Embryonic facial prominence (tissue), 1 donor: Measurements from ENCODE around the gene VMP1.

Source experiments
- DNase-seq: peaks from one replicate; pipeline ENCODE4 v3.0.0-alpha.2; 2016; ENCODE audit errors: extremely low spot score

The VMP1 gene

DNA sequence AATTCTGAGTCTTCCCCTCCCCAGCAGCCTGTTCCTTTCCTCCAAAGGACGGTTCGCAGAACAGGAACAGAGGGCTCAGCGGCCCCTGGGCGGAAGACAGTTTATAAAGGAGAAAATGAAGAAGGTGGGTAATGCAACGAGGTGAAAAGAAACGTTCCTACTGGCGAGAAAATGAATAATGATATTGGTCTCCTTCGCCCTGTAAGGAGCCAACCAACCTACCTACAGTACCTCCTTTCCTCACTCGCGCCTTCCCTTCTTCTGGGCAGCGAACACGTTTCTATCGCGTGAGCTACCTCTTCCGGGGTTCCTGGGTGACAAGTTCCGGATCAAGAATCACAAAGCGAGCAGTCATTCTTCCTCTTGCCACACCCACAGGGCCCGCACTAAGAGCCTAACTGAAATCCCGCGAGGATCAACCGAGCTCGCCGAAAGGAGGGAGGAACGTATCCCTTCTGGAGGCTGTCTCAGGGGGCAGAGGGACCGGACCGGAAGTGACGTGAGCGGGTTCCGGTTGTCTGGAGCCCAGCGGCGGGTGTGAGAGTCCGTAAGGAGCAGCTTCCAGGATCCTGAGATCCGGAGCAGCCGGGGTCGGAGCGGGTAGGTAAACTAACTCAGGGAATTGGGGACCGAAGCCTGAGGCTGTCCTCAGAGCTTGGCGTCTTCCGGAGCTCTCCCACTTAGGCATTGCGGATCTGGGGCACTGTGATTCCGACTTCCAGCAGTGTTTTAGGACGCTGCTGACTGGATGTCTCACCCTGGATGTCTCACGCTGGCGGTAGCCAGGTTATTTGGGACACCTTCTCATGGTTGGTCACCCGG lies at the start of gene VMP1, which contains the start of gene PTRH2:
TSS of gene VMP1 (plus strand) at position 506 of the 822 bp plus-strand sequence. CDS start 23,793 bp downstream, outside the sequence.
TSS of gene PTRH2 (minus strand) at position 282 of the 822 bp plus-strand sequence. CDS start 9,452 bp downstream, outside the sequence.
- DNase-seq, result peak; percentile 97

GRCh38 chr17:59666235-59666634 lies 41.2 kb upstream of the VMP1 start:
- no peak for DNase-seq

DNA sequence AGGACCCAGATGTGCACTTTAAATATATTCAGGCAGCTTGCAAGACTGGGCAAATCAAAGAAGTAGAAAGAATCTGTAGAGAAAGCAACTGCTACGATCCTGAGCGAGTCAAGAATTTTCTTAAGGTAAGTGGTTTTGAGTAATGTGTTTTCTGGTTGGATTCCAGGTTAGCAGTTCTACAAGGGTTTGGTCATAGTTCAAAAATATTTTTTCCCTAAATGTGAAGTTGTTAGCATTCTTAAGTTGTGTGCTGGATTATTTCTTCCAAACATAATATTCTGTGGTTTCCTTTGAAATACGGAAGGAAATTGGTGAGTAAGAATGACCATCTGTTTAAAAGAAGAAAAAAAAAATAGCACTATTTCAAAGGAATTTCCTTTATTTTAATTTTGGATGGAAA lies 38.6 kb upstream of the VMP1 start:
- no peak for DNase-seq

DNA sequence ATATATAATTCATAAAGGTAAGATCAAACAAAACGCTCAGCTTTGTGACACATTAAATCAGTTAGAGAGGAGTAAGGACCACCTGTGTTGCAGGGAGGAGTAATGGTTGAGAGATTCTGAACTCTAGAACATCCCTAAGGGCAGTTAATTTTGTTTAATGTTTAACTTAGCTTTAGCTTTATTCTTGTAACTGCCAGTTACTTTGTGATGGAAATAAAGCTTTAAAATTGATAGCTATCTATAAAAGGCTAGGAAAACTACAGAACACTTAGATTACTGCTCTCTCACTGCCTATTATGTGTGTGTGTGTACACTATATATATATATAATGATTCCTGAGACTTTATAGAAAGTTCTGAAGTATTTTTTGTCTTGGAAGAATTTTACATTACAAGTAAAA lies 38.0 kb upstream of the VMP1 start:
- no peak for DNase-seq

- no peak for DNase-seq
Observed at GRCh38 chr17:59669944-59670343, 37.5 kb upstream of the VMP1 start.

DNA sequence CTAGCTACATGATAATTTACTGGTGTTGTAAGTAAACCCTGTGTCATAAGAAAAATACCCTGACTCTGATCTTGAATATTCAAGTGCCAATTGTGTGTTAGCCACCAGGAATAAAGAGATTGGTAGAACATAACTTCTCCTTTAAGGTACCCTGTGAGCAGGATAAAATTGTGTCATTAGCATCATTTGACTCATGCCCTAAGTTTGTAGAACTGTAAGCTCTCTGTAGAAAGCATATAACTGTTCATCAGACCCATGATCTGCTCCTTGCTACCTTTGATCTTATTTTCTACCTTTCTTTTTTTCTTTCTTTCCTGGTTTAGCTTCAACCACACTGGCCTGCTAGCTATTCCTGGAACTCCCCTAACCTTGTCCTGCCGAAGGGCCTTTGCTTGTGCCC lies 36.1 kb upstream of the VMP1 start:
- no peak for DNase-seq

DNA sequence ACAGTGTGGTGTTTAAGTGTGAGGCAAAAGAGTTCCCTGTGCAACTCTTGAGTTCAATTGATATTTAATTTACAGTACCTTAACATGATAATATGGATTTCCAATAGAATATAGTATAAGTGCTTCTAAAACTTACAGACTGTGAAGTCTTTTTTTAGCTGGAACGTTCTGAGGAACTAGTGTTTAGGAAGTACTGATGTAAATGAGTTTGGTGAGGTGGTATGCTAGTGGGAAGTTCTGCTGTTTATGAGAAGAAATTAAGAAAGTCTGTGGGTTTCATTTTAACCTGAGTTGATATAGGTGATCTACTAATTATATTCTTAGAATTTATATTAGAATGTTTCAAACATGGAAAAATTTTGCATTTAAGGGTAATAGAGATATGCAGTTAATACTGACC lies 32.2 kb upstream of the VMP1 start:
- DNase-seq, result no peak

- DNase-seq, result no peak
Observed at GRCh38 chr17:59676716-59677115, 30.7 kb upstream of the VMP1 start.

GRCh38 chr17:59678918-59679317 lies 28.5 kb upstream of the VMP1 start:
- DNase-seq, result no peak

DNA sequence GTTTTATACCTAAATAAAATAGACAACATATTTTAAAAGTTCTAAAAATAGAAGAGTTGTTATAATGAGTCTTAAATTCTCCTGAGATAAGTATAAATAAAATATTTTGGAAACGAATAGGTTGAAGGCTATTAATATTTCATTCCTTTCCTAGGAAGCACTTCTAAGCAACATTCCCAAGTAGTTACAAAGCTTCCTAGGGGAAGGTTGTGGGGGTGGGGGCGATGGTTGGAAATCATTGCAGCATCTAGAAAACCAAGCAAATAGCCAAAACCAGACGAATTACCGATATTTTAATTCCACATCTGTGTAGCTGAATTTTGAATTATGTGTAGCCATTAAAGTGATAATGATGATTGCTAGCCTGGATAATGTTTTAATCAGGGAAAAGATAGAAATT lies 27.1 kb upstream of the VMP1 start:
- no peak for DNase-seq

- DNase-seq, result no peak
Observed at GRCh38 chr17:59683283-59683682, 24.2 kb upstream of the VMP1 start.

- DNase-seq, result no peak
Observed at GRCh38 chr17:59684967-59685366, 22.5 kb upstream of the VMP1 start.

DNA sequence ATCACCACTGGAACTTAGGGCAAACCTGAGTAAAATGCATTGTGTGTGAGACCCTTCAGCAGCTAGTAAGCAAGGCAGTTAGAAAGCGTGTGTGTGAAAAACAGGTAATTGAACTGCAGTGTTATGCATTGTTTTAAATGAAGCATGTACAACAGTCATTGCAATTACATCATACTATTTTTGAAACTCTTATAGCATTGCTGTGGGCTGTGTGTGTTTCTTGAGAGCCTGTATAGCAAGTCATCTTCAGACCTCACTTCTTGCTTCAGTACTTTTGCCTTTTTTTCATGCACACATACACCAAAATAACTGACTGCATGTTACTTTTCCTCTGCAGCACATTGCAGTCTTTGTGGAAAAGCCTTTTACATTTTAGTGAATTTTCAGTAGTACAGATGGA lies 19.4 kb upstream of the VMP1 start:
- no peak for DNase-seq

GRCh38 chr17:59688496-59688895 lies 19.0 kb upstream of the VMP1 start:
- no peak for DNase-seq

- no peak for DNase-seq
Observed at GRCh38 chr17:59693582-59693981, 13.9 kb upstream of the VMP1 start.

- no peak for DNase-seq
Observed at GRCh38 chr17:59694344-59694743, 13.1 kb upstream of the VMP1 start.

GRCh38 chr17:59695945-59696681 lies 11.3 kb upstream of the VMP1 start:
- DNase-seq, result no peak

DNA sequence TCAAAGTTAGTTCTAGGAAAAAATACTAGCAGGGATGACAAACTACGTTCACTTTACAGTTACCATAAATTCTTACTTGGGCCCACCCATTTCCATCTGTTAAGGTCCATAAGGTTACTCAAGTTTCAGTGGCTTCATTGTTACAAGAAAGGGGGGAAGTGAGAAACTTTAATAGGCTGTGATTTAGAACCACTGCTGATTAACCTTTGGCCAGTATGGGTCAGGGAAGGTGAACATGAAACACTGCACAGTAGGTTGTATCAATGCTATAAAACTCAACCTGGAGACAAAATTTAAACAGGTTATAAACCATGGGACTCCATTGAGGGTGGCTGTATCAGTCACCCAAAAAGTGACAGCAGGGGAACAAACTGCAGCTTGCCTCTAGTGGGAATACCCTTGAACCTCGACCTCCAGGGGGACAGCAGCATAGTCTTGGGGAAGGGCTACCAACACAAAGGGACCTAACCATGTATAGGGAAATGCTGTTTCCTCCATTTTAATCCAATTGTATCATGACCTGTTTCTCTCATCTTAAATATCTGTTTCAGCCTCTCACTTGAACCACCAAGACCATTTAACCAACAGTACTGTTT lies 10.7 kb upstream of the VMP1 start:
- DNase-seq, result no peak

DNA sequence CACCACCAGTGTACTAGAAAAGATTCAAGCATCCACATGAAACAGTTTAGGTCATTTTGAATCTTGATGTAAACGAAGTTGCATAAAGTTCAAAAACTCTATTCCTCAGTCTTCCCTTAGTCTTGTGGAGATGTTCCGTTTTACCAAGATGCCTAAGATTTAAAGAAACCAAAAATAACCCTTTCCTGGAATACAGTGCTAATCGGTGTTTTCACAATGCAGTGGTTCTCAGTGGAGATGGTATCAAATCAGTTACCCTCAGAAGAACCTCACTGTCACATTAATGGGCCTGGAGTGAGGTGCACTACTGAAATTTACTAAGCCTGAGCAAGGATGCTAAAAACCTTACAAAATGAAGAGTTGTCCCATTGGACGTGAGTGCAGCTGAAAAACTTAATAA lies 9.3 kb upstream of the VMP1 start:
- DNase-seq, result no peak

DNA sequence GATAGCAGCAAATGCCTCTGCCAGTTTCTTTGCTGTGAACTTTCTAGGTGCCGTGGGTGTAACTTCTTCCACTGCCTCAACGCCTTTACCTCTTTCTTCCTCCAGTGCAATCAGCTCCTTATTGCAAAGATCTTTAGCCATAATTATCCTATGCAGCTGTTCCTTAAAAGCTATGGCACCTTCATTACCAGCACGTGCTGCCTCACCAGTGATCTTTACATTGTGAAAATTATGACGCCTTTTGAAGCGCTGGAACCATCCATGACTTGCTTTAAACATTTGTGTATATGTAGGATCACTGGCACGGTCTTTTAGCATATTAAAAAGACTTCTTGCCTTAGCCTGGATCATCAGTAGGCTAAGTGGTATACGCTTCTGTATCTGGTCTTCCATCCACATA lies 8.2 kb upstream of the VMP1 start:
- no peak for DNase-seq

GRCh38 chr17:59699786-59700185 lies 7.7 kb upstream of the VMP1 start:
- no peak for DNase-seq

- no peak for DNase-seq
Observed at GRCh38 chr17:59702304-59702703, 5.2 kb upstream of the VMP1 start.

DNA sequence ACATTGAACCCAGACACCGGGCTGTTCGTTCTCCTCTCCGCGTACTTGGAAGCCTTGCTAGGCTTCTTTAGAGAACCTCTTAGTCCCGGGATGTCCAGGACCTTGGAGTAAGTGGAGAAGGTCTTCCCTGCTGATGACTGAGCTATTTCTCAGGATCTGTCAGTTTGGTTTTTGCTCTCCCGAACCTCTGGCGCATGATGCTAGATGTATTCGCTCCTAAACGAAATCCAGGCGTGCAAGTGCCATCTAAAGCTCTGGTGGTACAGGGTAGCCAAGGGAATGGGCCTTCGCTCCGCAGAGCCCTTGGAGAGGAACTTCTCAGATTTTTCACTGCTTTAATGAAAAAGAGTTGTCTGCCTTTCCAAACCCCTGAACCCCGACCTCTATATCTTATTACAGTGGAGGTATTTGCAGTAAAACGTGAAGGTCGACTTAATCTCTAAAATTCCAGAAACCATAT lies 547 bp downstream of the VMP1 start:
- DNase-seq, result no peak
